Neural progenitor cell (in vitro differentiated cells): ENCODE results near the gene KRT3. TPM values are rescaled to one million over a fixed set of nuclear protein-coding genes. Genes with fewer than 3 reads are reported as not detected.
"Not testable (repeated sequence)": the region's sequence is repeated elsewhere in the genome, so short reads cannot be mapped to it uniquely, and the experiment has no call there.

Source experiments
- DNase-seq: peaks from one replicate; pipeline ENCODE4 v3.0.0-alpha.2; 2016; ENCODE audit warnings: low spot score
- H2AFZ ChIP-seq: fragments of 200-600 bp; sonication (generic); replicated peaks from 2 replicates; pipeline ENCODE4 v1.6.1; 2016; ENCODE audit warnings: antibody characterized with exemption
- H3F3A ChIP-seq: fragments of 200-600 bp; sonication (generic); 2 replicates; pipeline ENCODE4 v1.6.1; 2016; ENCODE audit warnings: antibody characterized with exemption, low read depth
- H3K27ac ChIP-seq: fragments of 200-600 bp; sonication (generic); 2 replicates; pipeline ENCODE4 v1.5.1; 2016; ENCODE audit warnings: mild to moderate bottlenecking
- H3K27me3 ChIP-seq: fragments of 200-600 bp; sonication (generic); 2 replicates; pipeline ENCODE4 v1.6.1; 2016; ENCODE audit warnings: mild to moderate bottlenecking, moderate library complexity
- H3K36me3 ChIP-seq: fragments of 200-600 bp; sonication (generic); 2 replicates; pipeline ENCODE4 v1.5.1; 2016
- H3K4me1 ChIP-seq: fragments of 200-600 bp; sonication (generic); 2 replicates; pipeline ENCODE4 v1.6.1; 2016; ENCODE audit warnings: mixed run types
- H3K4me2 ChIP-seq: fragments of 200-600 bp; sonication (generic); 2 replicates; pipeline ENCODE4 v1.6.1; 2016
- H3K4me3 ChIP-seq: fragments of 200-600 bp; sonication (generic); 2 replicates; pipeline ENCODE4 v1.5.1; 2016
- H3K79me2 ChIP-seq: fragments of 200-600 bp; sonication (generic); 2 replicates; pipeline ENCODE4 v1.6.1; 2016; ENCODE audit warnings: low read depth
- H3K9ac ChIP-seq: fragments of 200-600 bp; sonication (generic); 2 replicates; pipeline ENCODE4 v1.6.1; 2016
- H3K9me3 ChIP-seq: fragments of 200-600 bp; sonication (generic); 2 replicates; pipeline ENCODE4 v1.5.1; 2016; ENCODE audit warnings: low read depth
- H4K20me1 ChIP-seq: fragments of 200-600 bp; sonication (generic); 2 replicates; pipeline ENCODE4 v1.6.1; 2016; ENCODE audit warnings: low read depth
- H3K27ac Mint-ChIP-seq: 3 replicates; pipeline ENCODE4 v1.8.0; 2021; ENCODE audit warnings: mixed read lengths
- H3K27me3 Mint-ChIP-seq: 2 replicates; pipeline ENCODE4 v1.8.0; 2022; ENCODE audit warnings: low read depth, mild to moderate bottlenecking, inconsistent platforms, moderate library complexity, mixed read lengths; ENCODE audit not compliant: insufficient read depth
- H3K36me3 Mint-ChIP-seq: 3 replicates; pipeline ENCODE4 v1.8.0; 2021; ENCODE audit warnings: mixed read lengths
- H3K4me1 Mint-ChIP-seq: 3 replicates; pipeline ENCODE4 v1.8.0; 2021; ENCODE audit warnings: mixed read lengths
- H3K4me3 Mint-ChIP-seq: 3 replicates; pipeline ENCODE4 v1.8.0; 2021; ENCODE audit warnings: mild to moderate bottlenecking, moderate library complexity, mixed read lengths
- H3K9me3 Mint-ChIP-seq: 3 replicates; pipeline ENCODE4 v1.8.0; 2020; ENCODE audit warnings: mixed read lengths
- CTCF ChIP-seq: fragments of 200-600 bp; sonication (generic); IDR thresholded peaks from 2 replicates; pipeline ENCODE4 v1.5.1; 2017; ENCODE audit warnings: antibody characterized with exemption, mild to moderate bottlenecking
- EZH2 ChIP-seq: fragments of 200-600 bp; sonication (generic); IDR thresholded peaks from 2 replicates; pipeline ENCODE4 v1.6.1; 2017; ENCODE audit warnings: antibody characterized with exemption, mild to moderate bottlenecking, moderate library complexity
- EZH2phosphoT487 ChIP-seq: fragments of 200-600 bp; sonication (generic); IDR thresholded peaks from 2 replicates; pipeline ENCODE4 v1.6.1; 2017; ENCODE audit warnings: antibody characterized with exemption
- total RNA-seq: library from RNA; depleted of rRNA; stranded (reverse); fragments of >200 nt; gene quantifications from 2 replicates; pipeline ENCODE4 v1.2.3, GENCODE V29; 2015; ENCODE audit warnings: low replicate concordance

The KRT3 gene
- total RNA-seq, 1 donor from 2014 or later, result not detected

DNA sequence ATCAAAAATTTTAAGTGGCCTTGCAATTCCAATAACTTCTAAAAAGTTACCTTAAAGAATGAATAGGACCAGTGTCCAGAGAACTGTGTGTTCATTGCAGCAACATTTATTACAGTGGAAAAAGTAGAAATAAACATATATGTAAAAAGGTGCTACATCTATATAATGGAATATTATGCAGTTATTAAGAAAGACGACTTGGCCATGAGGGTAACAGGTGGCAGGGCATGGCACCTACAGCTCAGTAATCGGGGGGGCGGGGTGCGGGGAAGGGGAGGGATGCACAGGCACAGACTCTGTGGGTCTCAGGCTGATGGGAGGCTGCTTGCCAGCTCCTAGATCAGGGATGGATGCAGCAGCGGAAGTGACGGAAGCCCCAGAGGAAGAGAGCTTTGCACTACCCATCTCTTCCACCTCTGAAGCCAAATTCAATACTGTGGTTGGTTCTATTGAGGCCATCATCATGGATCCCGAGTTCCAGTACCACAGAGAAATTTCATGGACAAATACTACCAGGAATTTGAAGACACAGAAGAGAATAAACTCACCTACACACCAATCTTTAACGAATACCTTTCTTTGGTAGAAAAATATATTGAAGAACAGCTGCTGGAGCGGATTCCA, 32.8 kb downstream of the KRT3 start:
- no peaks in the 10 kb centered on the region for H3K4me1 ChIP-seq
- no peak overlapping the region for H3K4me2 ChIP-seq
- H2AFZ ChIP-seq, result no peak overlapping the region
- no peaks in the 10 kb centered on the region for H3K9me3 ChIP-seq
- H3K27ac ChIP-seq, result no peak overlapping the region
- H3K27me3 Mint-ChIP-seq, result peaks cover 2% of the 10 kb centered on the region
- DNase-seq, result no peak
- no peaks in the 10 kb centered on the region for H3K36me3 Mint-ChIP-seq
- peaks cover 31% of the 10 kb centered on the region for H3K27me3 ChIP-seq
- H3K36me3 ChIP-seq, result no peaks in the 10 kb centered on the region
- H3F3A ChIP-seq, result no peaks in the 10 kb centered on the region
- H4K20me1 ChIP-seq, result no peaks in the 10 kb centered on the region
- no peaks in the 10 kb centered on the region for H3K4me1 Mint-ChIP-seq
- H3K79me2 ChIP-seq, result no peaks in the 10 kb centered on the region
- H3K27ac Mint-ChIP-seq, result no peak overlapping the region
- H3K4me3 Mint-ChIP-seq, result no peak overlapping the region
- TF ChIP-seq CTCF (no peak), EZH2phosphoT487 (no peak), EZH2 (no peak)
- H3K4me3 ChIP-seq, result no peak overlapping the region
- peaks cover 9% of the 10 kb centered on the region for H3K9me3 Mint-ChIP-seq
- no peak overlapping the region for H3K9ac ChIP-seq

GRCh38 chr12:52761802-52762201, 34.1 kb downstream of the KRT3 start:
- no peaks in the 10 kb centered on the region for H3F3A ChIP-seq
- no peaks in the 10 kb centered on the region for H3K36me3 ChIP-seq
- TF ChIP-seq CTCF (no peak), EZH2phosphoT487 (no peak), EZH2 (no peak)
- H4K20me1 ChIP-seq, result no peaks in the 10 kb centered on the region
- no peak overlapping the region for H3K9ac ChIP-seq
- H3K9me3 ChIP-seq, result no peaks in the 10 kb centered on the region
- DNase-seq, result no peak
- Mint-ChIP-seq H3K4me1 (no peaks in the 10 kb centered on the region), H3K27ac (no peak overlapping the region), H3K27me3 (no peaks in the 10 kb centered on the region), H3K9me3 (peaks cover 9% of the 10 kb centered on the region), H3K4me3 (no peak overlapping the region), H3K36me3 (no peaks in the 10 kb centered on the region)
- H2AFZ ChIP-seq, result no peak overlapping the region
- H3K4me3 ChIP-seq, result no peak overlapping the region
- H3K4me2 ChIP-seq, result no peak overlapping the region
- no peaks in the 10 kb centered on the region for H3K79me2 ChIP-seq
- H3K27ac ChIP-seq, result no peak overlapping the region
- H3K4me1 ChIP-seq, result no peaks in the 10 kb centered on the region
- peaks cover 45% of the 10 kb centered on the region for H3K27me3 ChIP-seq

- H3K9ac ChIP-seq, H3K4me3 ChIP-seq, H3K36me3 Mint-ChIP-seq, H3K9me3 Mint-ChIP-seq, H3K4me2 ChIP-seq, H3K27me3 Mint-ChIP-seq, H3K9me3 ChIP-seq, H3K27ac Mint-ChIP-seq, H3K4me1 Mint-ChIP-seq, H3K36me3 ChIP-seq, H3K27ac ChIP-seq, H3K4me3 Mint-ChIP-seq, H3K4me1 ChIP-seq, DNase-seq, H3K79me2 ChIP-seq, H2AFZ ChIP-seq, H4K20me1 ChIP-seq, H3F3A ChIP-seq: not testable (repeated sequence)
- peaks cover 47% of the 10 kb centered on the region for H3K27me3 ChIP-seq
These were observed 34.7 kb downstream of the KRT3 start for GRCh38 chr12:52761218-52761617.

GRCh38 chr12:52760623-52761022, 35.3 kb downstream of the KRT3 start:
- Histone ChIP-seq H3K36me3 (no peaks in the 10 kb centered on the region), H3K79me2 (no peaks in the 10 kb centered on the region), H3K4me2 (no peak overlapping the region), H3K27ac (no peak overlapping the region), H3K9ac (no peak overlapping the region), H3K9me3 (no peaks in the 10 kb centered on the region), H3F3A (no peaks in the 10 kb centered on the region), H3K4me3 (no peak overlapping the region), H2AFZ (no peak overlapping the region), H3K4me1 (no peaks in the 10 kb centered on the region), H4K20me1 (no peaks in the 10 kb centered on the region), H3K27me3 (peaks cover 43% of the 10 kb centered on the region)
- DNase-seq, result no peak
- Mint-ChIP-seq H3K27ac (no peak overlapping the region), H3K4me3 (no peak overlapping the region), H3K36me3 (no peaks in the 10 kb centered on the region), H3K27me3 (peaks cover 1% of the 10 kb centered on the region), H3K9me3 (peaks cover 9% of the 10 kb centered on the region), H3K4me1 (no peaks in the 10 kb centered on the region)
- TF ChIP-seq EZH2 (no peak), EZH2phosphoT487 (no peak), CTCF (no peak)
